Vagina (tissue), 2 donors: ENCODE measurements around the gene THSD7A.

ENCODE experiments used
- CTCF ChIP-seq, 3 experiments: fragments of 450-650 bp in 2 of 3; fragments of 200-600 bp in 1 of 3; sonication (generic) in 1 of 3; IDR thresholded peaks; one replicate each; pipeline ENCODE4 v1.5.1; 2017 to 2019; ENCODE audit warnings: antibody characterized with exemption in 3 of 3, mild to moderate bottlenecking in 2 of 3, moderate library complexity in 2 of 3
- POLR2A ChIP-seq, 2 donors: fragments of 450-650 bp; IDR thresholded peaks; one replicate each; pipeline ENCODE4 v1.6.1; 2017; ENCODE audit warnings: antibody characterized with exemption in 2 of 2, mild to moderate bottlenecking in 2 of 2, moderate library complexity in 2 of 2
- POLR2AphosphoS5 ChIP-seq, 2 donors: sonication (generic); formaldehyde crosslinking; IDR thresholded peaks; one replicate each; pipeline ENCODE4 v1.9.0; 2017; ENCODE audit warnings: antibody characterized with exemption in 2 of 2, mild to moderate bottlenecking in 2 of 2, low read depth in 1 of 2; ENCODE audit not compliant: insufficient read depth in 1 of 2

- TF ChIP-seq CTCF (IDR thresholded peaks at IDR 0.05): no peak
- TF ChIP-seq POLR2AphosphoS5 (IDR thresholded peaks at IDR 0.05; ENCODE audit: insufficient read depth in 1 of 2, low read depth in 1 of 2): no peak
- no peak for TF ChIP-seq POLR2A (IDR thresholded peaks at IDR 0.05)
These were observed 198.7 kb downstream of the THSD7A start for GRCh38 chr7:11633310-11633709.
